GM10248 (cell line): ENCODE data around the gene PEX5L.

Experiments used
- CTCF ChIA-PET: fragments of 300-600 bp; sonication (Branson Sonifier 250); formaldehyde crosslinking; extraction: SDS; loops from one replicate; lab custom pipeline; 2021; ENCODE audit warnings: antibody characterized with exemption; lab: Yijun Ruan, JAX
- POLR2A ChIA-PET: fragments of 350-650 bp; sonication (Branson Sonifier 250); formaldehyde crosslinking; extraction: SDS; loops from one replicate; lab custom pipeline; 2020; ENCODE audit warnings: antibody characterized with exemption; lab: Yijun Ruan, JAX
- DNase-seq: peaks from one replicate; pipeline ENCODE4 v3.0.0; 2012; ENCODE audit errors: extremely low spot score
- CTCF ChIP-seq: IDR thresholded peaks from 2 replicates; pipeline ENCODE4 v1.5.1; 2012; ENCODE audit warnings: mild to moderate bottlenecking, low read depth; ENCODE audit errors: extremely low read depth, missing control alignments, control extremely low read depth

Gene PEX5L

DNA sequence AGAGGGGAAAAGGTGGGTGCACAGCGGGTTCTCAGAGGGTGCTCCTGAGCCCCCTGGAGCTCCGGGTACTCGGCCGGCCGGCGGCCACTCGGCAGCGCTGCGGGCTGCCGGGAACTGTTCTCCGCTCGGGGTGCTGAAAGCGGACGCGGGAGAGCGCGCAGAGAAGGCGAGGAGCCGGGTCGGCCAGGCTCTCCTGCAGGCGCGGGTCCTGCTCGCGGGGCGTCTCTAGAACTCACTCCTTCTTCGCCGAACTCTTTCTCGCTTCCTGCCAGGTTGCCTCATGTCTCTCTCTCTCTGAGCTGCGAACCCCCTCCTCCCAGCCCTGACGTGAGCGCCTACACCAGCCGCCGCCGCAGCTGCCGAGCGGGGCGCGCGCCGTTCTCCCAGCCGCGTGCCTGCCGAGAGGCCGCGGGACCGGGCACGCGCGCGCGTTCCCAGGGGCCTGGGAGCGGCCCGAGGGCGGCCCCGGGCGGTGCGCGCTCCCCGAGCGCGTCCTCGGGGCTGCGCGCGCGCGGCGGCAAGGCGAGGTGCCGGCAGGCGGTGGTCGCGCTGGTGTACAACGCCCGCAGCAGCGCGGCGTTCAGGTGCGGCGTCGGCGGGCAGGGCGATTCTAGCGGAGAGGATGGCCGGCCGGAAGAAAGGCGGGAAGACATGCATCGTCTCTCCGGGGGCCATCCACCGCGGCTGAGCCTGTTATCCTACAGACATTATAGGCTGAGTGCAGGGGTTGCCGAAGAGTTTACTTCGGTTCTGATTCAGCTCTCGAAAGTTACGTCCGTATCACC is at the start of gene PEX5L:
Gene PEX5L, minus strand, starts transcription at position 267 of the 785 bp plus-strand sequence. CDS start 338 bp downstream, outside the sequence.
- ChIA-PET POLR2A (no interaction called here), CTCF (interaction anchor here (0.7 kb wide), 1 partner anchor 76 kb away, joined by 3 read pairs; no protein-coding TSS in a partner anchor)
- DNase-seq: peak; percentile 73
- TF ChIP-seq CTCF: no peak

- no peak for TF ChIP-seq CTCF
- POLR2A ChIA-PET: no interaction called here
- CTCF ChIA-PET: interaction anchor here (1.2 kb wide), 1 partner anchor 12 kb away, joined by 3 read pairs; no protein-coding TSS in a partner anchor
- no peak for DNase-seq
Observed at GRCh38 chr3:180085122-180085710, 48.5 kb upstream of the PEX5L start.

GRCh38 chr3:180082699-180083098 is 46.0 kb upstream of the PEX5L start:
- DNase-seq: no peak
- CTCF ChIA-PET: interaction anchor here (0.5 kb wide), 1 partner anchor 51 kb away, joined by 3 read pairs; no protein-coding TSS in a partner anchor
- POLR2A ChIA-PET: no interaction called here
- TF ChIP-seq CTCF: no peak

- CTCF ChIA-PET: no interaction called here
- POLR2A ChIA-PET: no interaction called here
- TF ChIP-seq CTCF: no peak
- no peak for DNase-seq
Observed at GRCh38 chr3:180078592-180078991, 41.9 kb upstream of the PEX5L start.

GRCh38 chr3:180073561-180073960 is 36.8 kb upstream of the PEX5L start:
- DNase-seq: no peak
- TF ChIP-seq CTCF: no peak
- ChIA-PET CTCF (interaction anchor here (0.9 to 1.9 kb wide), 2 partner anchors 12 to 15 kb away, joined by 3 to 5 read pairs; no protein-coding TSS in a partner anchor), POLR2A (no interaction called here)

DNA sequence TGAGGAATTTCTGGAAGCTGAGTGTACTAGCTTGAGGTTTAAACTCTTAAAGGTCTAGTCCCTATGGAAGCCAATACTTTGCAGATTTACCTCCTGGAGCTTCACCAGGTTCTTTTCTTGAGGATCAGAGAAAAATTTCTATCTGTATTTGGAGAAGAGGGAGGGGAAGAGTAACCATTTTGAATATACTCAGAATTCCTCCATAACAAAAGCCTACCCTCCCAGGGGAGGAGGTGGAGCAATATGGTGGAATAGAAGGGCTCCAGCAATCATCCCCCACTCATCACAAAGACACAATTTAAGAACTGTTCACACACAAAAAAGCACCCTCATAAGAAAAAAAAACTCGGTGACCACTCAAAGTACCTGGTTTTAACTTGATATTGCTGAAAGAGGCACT is 36.0 kb upstream of the PEX5L start:
- TF ChIP-seq CTCF: no peak
- CTCF ChIA-PET: no interaction called here
- no peak for DNase-seq
- POLR2A ChIA-PET: no interaction called here
